SJCRH30 (cell line): ENCODE results near the gene SBNO2. TPM values are rescaled to one million over a fixed set of nuclear protein-coding genes. Genes with fewer than 3 reads are reported as not detected.

Experiments used
- DNase-seq, 2 experiments: peaks; one replicate each; pipeline ENCODE4 v3.0.0-alpha.2; 2015 to 2020
- H3K27ac ChIP-seq: fragments of 250-450 bp; sonication (Bioruptor Pico); 2 replicates; pipeline ENCODE4 v1.5.1; 2020; ENCODE audit warnings: mild to moderate bottlenecking, moderate library complexity
- H3K27me3 ChIP-seq: fragments of 250-450 bp; sonication (Bioruptor Pico); 2 replicates; pipeline ENCODE4 v1.5.1; 2020; ENCODE audit warnings: mild to moderate bottlenecking, moderate library complexity
- H3K36me3 ChIP-seq: fragments of 250-450 bp; sonication (Bioruptor Pico); 2 replicates; pipeline ENCODE4 v1.5.1; 2020; ENCODE audit warnings: mild to moderate bottlenecking, moderate library complexity
- H3K4me1 ChIP-seq: fragments of 250-450 bp; sonication (Bioruptor Pico); 2 replicates; pipeline ENCODE4 v1.5.1; 2020; ENCODE audit warnings: mild to moderate bottlenecking, moderate library complexity
- H3K4me3 ChIP-seq: fragments of 250-450 bp; sonication (Bioruptor Pico); 2 replicates; pipeline ENCODE4 v1.5.1; 2020; ENCODE audit warnings: mild to moderate bottlenecking, moderate library complexity
- H3K9me3 ChIP-seq: fragments of 250-450 bp; sonication (Bioruptor Pico); replicated peaks from 2 replicates; pipeline ENCODE4 v1.5.1; 2020; ENCODE audit warnings: mild to moderate bottlenecking, moderate library complexity
- total RNA-seq: library from RNA; depleted of rRNA; stranded (reverse); fragments of >200 nt; shearing (Covaris generic); gene quantifications from 2 replicates; pipeline ENCODE4 v1.2.3, GENCODE V29; 2014

The SBNO2 gene
- total RNA-seq, 1 experiment from 2014 or later, result 17.1 TPM

GRCh38 chr19:1066748-1067340 lies 107.2 kb downstream of the SBNO2 start, which contains the start of gene ARHGAP45:
TSS of gene ARHGAP45 (plus strand) at chr19:1067167. CDS start at chr19:1067406, 239 bp downstream.
- Histone ChIP-seq H3K9me3 (0 out of 2 replicates have a peak, but pooled peaks cover 3% of the 10 kb centered on the region), H3K36me3 (no peaks in the 10 kb centered on the region), H3K27ac (no peak within 1 kb of the TSS), H3K4me3 (peak within 1 kb of the TSS; percentile 49), H3K27me3 (peaks cover 24% of the 10 kb centered on the region; the same call in 1 of the 2 replicates), H3K4me1 (peaks cover 12% of the 10 kb centered on the region; the same call in 1 of the 2 replicates)
- DNase-seq, result no peak

- Histone ChIP-seq H3K27me3 (peaks cover 22% of the 10 kb centered on the region; the same call in 1 of the 2 replicates), H3K9me3 (0 out of 2 replicates have a peak, but pooled peaks cover 3% of the 10 kb centered on the region), H3K4me3 (peak overlapping the region; percentile 49; the same call in 1 of the 2 replicates), H3K27ac (no peak overlapping the region), H3K4me1 (peaks cover 12% of the 10 kb centered on the region; the same call in 1 of the 2 replicates), H3K36me3 (no peaks in the 10 kb centered on the region)
- DNase-seq, result peak in 1 of 2 experiments; percentile 39
Observed at GRCh38 chr19:1066251-1066747, 107.8 kb downstream of the SBNO2 start.

GRCh38 chr19:1065606-1066109 lies 108.4 kb downstream of the SBNO2 start:
- peaks cover 18% of the 10 kb centered on the region; the same call in 1 of the 2 replicates for H3K27me3 ChIP-seq
- 0 out of 2 replicates have a peak, but pooled peaks cover 3% of the 10 kb centered on the region for H3K9me3 ChIP-seq

GRCh38 chr19:1064661-1065605 lies 109.1 kb downstream of the SBNO2 start:
- peaks cover 12% of the 10 kb centered on the region; the same call in 1 of the 2 replicates for H3K4me1 ChIP-seq
- H3K4me3 ChIP-seq, result no peak overlapping the region
- no peak for DNase-seq
- H3K9me3 ChIP-seq, result 0 out of 2 replicates have a peak, but pooled peaks cover 3% of the 10 kb centered on the region
- H3K36me3 ChIP-seq, result no peaks in the 10 kb centered on the region
- H3K27me3 ChIP-seq, result peaks cover 16% of the 10 kb centered on the region; the same call in 1 of the 2 replicates
- no peak overlapping the region for H3K27ac ChIP-seq

More at GRCh38 chr19:1065606-1066109, 108.4 kb downstream of the SBNO2 start:
- no peaks in the 10 kb centered on the region for H3K36me3 ChIP-seq
- no peak for DNase-seq
- peaks cover 12% of the 10 kb centered on the region; the same call in 1 of the 2 replicates for H3K4me1 ChIP-seq
- no peak overlapping the region for H3K4me3 ChIP-seq
- H3K27ac ChIP-seq, result no peak overlapping the region

GRCh38 chr19:1063909-1064660 lies 110.0 kb downstream of the SBNO2 start:
- H3K9me3 ChIP-seq, result 0 out of 2 replicates have a peak, but pooled peaks cover 3% of the 10 kb centered on the region
- H3K27me3 ChIP-seq, result peaks cover 13% of the 10 kb centered on the region; the same call in 1 of the 2 replicates
- peaks cover 12% of the 10 kb centered on the region; the same call in 1 of the 2 replicates for H3K4me1 ChIP-seq
- H3K27ac ChIP-seq, result no peak overlapping the region
- H3K4me3 ChIP-seq, result no peak overlapping the region
- no peak for DNase-seq
- no peaks in the 10 kb centered on the region for H3K36me3 ChIP-seq

- peaks cover 12% of the 10 kb centered on the region; the same call in 1 of the 2 replicates for H3K4me1 ChIP-seq
- no peaks in the 10 kb centered on the region for H3K36me3 ChIP-seq
Observed at GRCh38 chr19:1063030-1063908, 110.8 kb downstream of the SBNO2 start.

GRCh38 chr19:1062387-1063029 lies 111.6 kb downstream of the SBNO2 start:
- Histone ChIP-seq H3K36me3 (no peaks in the 10 kb centered on the region), H3K27ac (no peak overlapping the region), H3K4me1 (peaks cover 12% of the 10 kb centered on the region; the same call in 1 of the 2 replicates), H3K27me3 (peaks cover 3% of the 10 kb centered on the region; the same call in 1 of the 2 replicates), H3K4me3 (no peak overlapping the region), H3K9me3 (peaks cover 4% of the 10 kb centered on the region)
- DNase-seq, result no peak

More at GRCh38 chr19:1063030-1063908, 110.8 kb downstream of the SBNO2 start:
- DNase-seq, result no peak
- Histone ChIP-seq H3K9me3 (0 out of 2 replicates have a peak, but pooled peaks cover 3% of the 10 kb centered on the region), H3K4me3 (no peak overlapping the region), H3K27me3 (peaks cover 5% of the 10 kb centered on the region; the same call in 1 of the 2 replicates), H3K27ac (no peak overlapping the region)

- H3K4me1 ChIP-seq, result peaks cover 12% of the 10 kb centered on the region; the same call in 1 of the 2 replicates
- H3K36me3 ChIP-seq, result no peaks in the 10 kb centered on the region
- no peak overlapping the region for H3K4me3 ChIP-seq
- no peak for DNase-seq
- H3K27me3 ChIP-seq, result peaks cover 3% of the 10 kb centered on the region; the same call in 1 of the 2 replicates
- H3K9me3 ChIP-seq, result peaks cover 9% of the 10 kb centered on the region
- no peak overlapping the region for H3K27ac ChIP-seq
Observed at GRCh38 chr19:1061987-1062386, 112.1 kb downstream of the SBNO2 start.

GRCh38 chr19:1060689-1061088 lies 113.4 kb downstream of the SBNO2 start:
- Histone ChIP-seq H3K27me3 (no peaks in the 10 kb centered on the region), H3K4me3 (no peak overlapping the region), H3K9me3 (peaks cover 11% of the 10 kb centered on the region), H3K4me1 (peaks cover 2% of the 10 kb centered on the region; the same call in 1 of the 2 replicates), H3K36me3 (no peaks in the 10 kb centered on the region), H3K27ac (no peak overlapping the region)
- DNase-seq, result no peak

GRCh38 chr19:1058112-1058511 lies 116.0 kb downstream of the SBNO2 start:
- H3K9me3 ChIP-seq, result peaks cover 11% of the 10 kb centered on the region
- H3K27me3 ChIP-seq, result no peaks in the 10 kb centered on the region
- DNase-seq, result no peak
- H3K4me3 ChIP-seq, result no peak overlapping the region
- no peaks in the 10 kb centered on the region for H3K4me1 ChIP-seq
- H3K27ac ChIP-seq, result no peak overlapping the region
- no peaks in the 10 kb centered on the region for H3K36me3 ChIP-seq
